HG03520 (cell line): ENCODE measurements around the gene KLRG1.

Experiments
- ATAC-seq: cut with Tn5 transposase; IDR thresholded peaks from one replicate; pipeline ENCODE4 v1.9.1; 2021; ENCODE audit warnings: mild to moderate bottlenecking, moderate library complexity; ENCODE audit not compliant: unreplicated experiment

KLRG1 gene

GRCh38 chr12:8985213-8985754 lies 4.1 kb upstream of the KLRG1 start:
- ATAC-seq = no peak

- no peak for ATAC-seq
Measured at GRCh38 chr12:8987163-8987562, 2.2 kb upstream of the KLRG1 start.

- ATAC-seq = no peak
Measured at GRCh38 chr12:8987685-8988084, 1.7 kb upstream of the KLRG1 start.

- no peak for ATAC-seq
Measured at GRCh38 chr12:8991371-8992345, 2.3 kb downstream of the KLRG1 start.

GRCh38 chr12:8993827-8994226 lies 4.5 kb downstream of the KLRG1 start:
- no peak for ATAC-seq

GRCh38 chr12:8995021-8995775 lies 5.9 kb downstream of the KLRG1 start:
- ATAC-seq = no peak

- peak; percentile 95 for ATAC-seq
Measured at GRCh38 chr12:8996682-8997405, 7.5 kb downstream of the KLRG1 start.

GRCh38 chr12:9001233-9001632 lies 11.9 kb downstream of the KLRG1 start:
- ATAC-seq = no peak

- no peak for ATAC-seq
Measured at GRCh38 chr12:9002335-9002734, 13.0 kb downstream of the KLRG1 start.

GRCh38 chr12:9022592-9022991 lies 33.2 kb downstream of the KLRG1 start:
- ATAC-seq = no peak

- ATAC-seq = no peak
Measured at GRCh38 chr12:9024512-9024911, 35.2 kb downstream of the KLRG1 start.

GRCh38 chr12:9027161-9028059 lies 38.1 kb downstream of the KLRG1 start:
- ATAC-seq = no peak

- ATAC-seq = no peak
Measured at GRCh38 chr12:9030776-9031175, 41.4 kb downstream of the KLRG1 start.

GRCh38 chr12:9032202-9032964 lies 43.0 kb downstream of the KLRG1 start:
- no peak for ATAC-seq

- no peak for ATAC-seq
Measured at GRCh38 chr12:9033265-9033887, 44.0 kb downstream of the KLRG1 start.

GRCh38 chr12:9034095-9034494 lies 44.7 kb downstream of the KLRG1 start:
- no peak for ATAC-seq

GRCh38 chr12:9036227-9036626 lies 46.9 kb downstream of the KLRG1 start:
- ATAC-seq = no peak

GRCh38 chr12:9037431-9037830 lies 48.1 kb downstream of the KLRG1 start:
- no peak for ATAC-seq
